ENCODE results near the gene FTHL17.

The FTHL17 gene

GRCh38 chrX:31027351-31027750 is 44.5 kb downstream of the FTHL17 start:
- in situ Hi-C loops (cut with MboI; ENCODE audit: low sequenced_read_pairs, unreplicated experiment): loop anchor here (25.0 kb wide), 1 partner anchor 385 kb away; no protein-coding TSS in a partner anchor
- TF ChIP-seq CTCF (IDR thresholded peaks at IDR 0.05; ENCODE audit: borderline replicate concordance, control extremely low read depth, extremely low read depth, insufficient read depth, missing control alignments): no peak
- DNase-seq (ENCODE audit: low spot score): no peak

GRCh38 chrX:31024866-31025265 is 47.0 kb downstream of the FTHL17 start:
- in situ Hi-C loops (cut with MboI; ENCODE audit: low sequenced_read_pairs, unreplicated experiment): loop anchor here (25.0 kb wide), 1 partner anchor 387 kb away; no protein-coding TSS in a partner anchor
- TF ChIP-seq CTCF (IDR thresholded peaks at IDR 0.05; ENCODE audit: borderline replicate concordance, control extremely low read depth, extremely low read depth, insufficient read depth, missing control alignments): no peak

GRCh38 chrX:31021537-31021936 is 50.3 kb downstream of the FTHL17 start:
- DNase-seq (ENCODE audit: low spot score): no peak
- no peak for TF ChIP-seq CTCF (IDR thresholded peaks at IDR 0.05; ENCODE audit: borderline replicate concordance, control extremely low read depth, extremely low read depth, insufficient read depth, missing control alignments)
- in situ Hi-C loops (cut with MboI; ENCODE audit: low sequenced_read_pairs, unreplicated experiment): no loop called here

More at GRCh38 chrX:31024866-31025265, 47.0 kb downstream of the FTHL17 start:
- DNase-seq (ENCODE audit: low spot score): no peak

Data from GM13976 (cell line).